ENCODE data around the gene C2CD4D.

The C2CD4D gene

GRCh38 chr1:151832318-151832980 is 7.2 kb downstream of the C2CD4D start:
- DNase-seq, result no peak

GRCh38 chr1:151831605-151832004 is 8.0 kb downstream of the C2CD4D start, which contains the start of gene RORC:
TSS of gene RORC (minus strand) at chr1:151831802. CDS start at chr1:151831764, 38 bp downstream.
- no peak for DNase-seq

- no peak for DNase-seq
Measured at GRCh38 chr1:151831256-151831591, 8.4 kb downstream of the C2CD4D start.

GRCh38 chr1:151830055-151830454 is 9.6 kb downstream of the C2CD4D start:
- no peak for DNase-seq

- DNase-seq, result no peak
Measured at GRCh38 chr1:151829352-151830046, 10.1 kb downstream of the C2CD4D start.

GRCh38 chr1:151828921-151829320 is 10.7 kb downstream of the C2CD4D start:
- peak; percentile 78 for DNase-seq

- no peak for DNase-seq
Measured at GRCh38 chr1:151827853-151828252, 11.8 kb downstream of the C2CD4D start.

- DNase-seq, result no peak
Measured at GRCh38 chr1:151825751-151826660, 13.6 kb downstream of the C2CD4D start.

GRCh38 chr1:151825204-151825603 is 14.4 kb downstream of the C2CD4D start:
- no peak for DNase-seq

GRCh38 chr1:151823175-151823574 is 16.4 kb downstream of the C2CD4D start:
- no peak for DNase-seq

GRCh38 chr1:151822404-151822803 is 17.2 kb downstream of the C2CD4D start:
- no peak for DNase-seq

GRCh38 chr1:151820940-151821339 is 18.7 kb downstream of the C2CD4D start:
- no peak for DNase-seq

GRCh38 chr1:151819976-151820623 is 19.5 kb downstream of the C2CD4D start:
- DNase-seq, result no peak

- DNase-seq, result no peak
Measured at GRCh38 chr1:151819227-151819835, 20.3 kb downstream of the C2CD4D start.

GRCh38 chr1:151817353-151817730 is 22.3 kb downstream of the C2CD4D start:
- DNase-seq, result no peak

- no peak for DNase-seq
Measured at GRCh38 chr1:151816548-151817352, 22.9 kb downstream of the C2CD4D start.

- no peak for DNase-seq
Measured at GRCh38 chr1:151815716-151816327, 23.8 kb downstream of the C2CD4D start.

GRCh38 chr1:151814971-151815545 is 24.6 kb downstream of the C2CD4D start:
- DNase-seq, result no peak

GRCh38 chr1:151814426-151814825 is 25.2 kb downstream of the C2CD4D start:
- DNase-seq, result no peak

GRCh38 chr1:151813271-151813977 is 26.2 kb downstream of the C2CD4D start:
- DNase-seq, result no peak

Data from eye (tissue), 1 donor.